A549 (cell line): ENCODE measurements around the gene TUBA3C. TPM values are rescaled to one million over a fixed set of nuclear protein-coding genes. Genes with fewer than 3 reads are reported as not detected.

Experiments used
- ATAC-seq, 2 experiments: fragments of 200-7000 bp in 1 of 2; fragments of >200 bp in 1 of 2; cut with Nextera tagmentation in 1 of 2; cut with Tn5 transposase in 1 of 2; 3 replicates each; pipeline versions ENCODE4 v1.8.0 to v1.9.1; 2018 to 2020; ENCODE audit warnings: mild to moderate bottlenecking in 1 of 2, moderate library complexity in 1 of 2
- CTCF ChIA-PET: fragments of 300-600 bp; sonication (Branson Sonifier 250); formaldehyde crosslinking; extraction: SDS; loops from one replicate; lab custom pipeline; 2021; ENCODE audit warnings: antibody characterized with exemption, inconsistent platforms; lab: Yijun Ruan, JAX
- POLR2A ChIA-PET: fragments of 350-600 bp; formaldehyde crosslinking; extraction: SDS; loops from one replicate; lab custom pipeline; 2021; ENCODE audit warnings: antibody characterized with exemption, inconsistent platforms; lab: Yijun Ruan, JAX
- DNase-seq, 2 experiments: peaks; one replicate each; pipeline versions ENCODE4 v3.0.0 to v3.0.0-alpha.2; 2011 to 2016; ENCODE audit warnings: low read depth in 1 of 2, low spot score in 1 of 2
- FAIRE-seq: peaks from 2 replicates; lab custom pipeline; 2011; peaks lifted over from hg19 to GRCh38; lab: Jason Lieb, UNC
- H3K27ac ChIP-seq, 2 experiments: fragments of >200 bp; sonication (Bioruptor Twin); formaldehyde crosslinking; 3 replicates each; pipeline ENCODE4 v1.5.1; 2016 to 2017
- H3K4me1 ChIP-seq: fragments of >200 bp; sonication (Bioruptor Twin); formaldehyde crosslinking; 3 replicates; pipeline ENCODE4 v1.6.1; 2016
- H3K4me2 ChIP-seq: fragments of >200 bp; sonication (Bioruptor Twin); formaldehyde crosslinking; 3 replicates; pipeline ENCODE4 v1.6.1; 2016
- H3K4me3 ChIP-seq: fragments of >200 bp; sonication (Bioruptor Twin); formaldehyde crosslinking; 3 replicates; pipeline ENCODE4 v1.5.1; 2016
- H3K9me3 ChIP-seq: fragments of >200 bp; sonication (Bioruptor Twin); formaldehyde crosslinking; 3 replicates; pipeline ENCODE4 v1.6.1; 2016
- CBX2 ChIP-seq: fragments of 200-600 bp; sonication (generic); IDR thresholded peaks from 2 replicates; pipeline ENCODE4 v1.6.1; 2016; ENCODE audit warnings: low read depth, mild to moderate bottlenecking, borderline replicate concordance
- CEBPB ChIP-seq, 2 experiments: fragments of >200 bp in 1 of 2; sonication (Bioruptor Twin) in 1 of 2; formaldehyde crosslinking in 1 of 2; IDR thresholded peaks; 2 replicates each; pipeline ENCODE4 v1.6.1; 2012 to 2016
- EHF ChIP-seq: fragments of 250-450 bp; sonication (Bioruptor Pico); IDR thresholded peaks from 2 replicates; pipeline ENCODE4 v1.5.0; 2020; ENCODE audit warnings: mild to moderate bottlenecking
- EHMT2 ChIP-seq: fragments of 200-600 bp; sonication (generic); IDR thresholded peaks from 2 replicates; pipeline ENCODE4 v1.6.1; 2016; ENCODE audit warnings: antibody characterized with exemption, low read depth, mild to moderate bottlenecking, moderate library complexity
- ESRRA ChIP-seq: fragments of 150-350 bp; IDR thresholded peaks from 2 replicates; pipeline ENCODE4 v1.6.1; 2014; ENCODE audit warnings: mild to moderate bottlenecking, low read length, borderline replicate concordance
- FOXS1 ChIP-seq: fragments of 250-450 bp; sonication (Bioruptor Pico); IDR thresholded peaks from 2 replicates; pipeline ENCODE4 v1.5.0; 2020; ENCODE audit warnings: mild to moderate bottlenecking, moderate library complexity
- GATA3 ChIP-seq: IDR thresholded peaks from 2 replicates; pipeline ENCODE4 v1.6.1; 2012; ENCODE audit warnings: borderline replicate concordance
- HOXA7 ChIP-seq: fragments of 250-450 bp; sonication (Bioruptor Pico); IDR thresholded peaks from 2 replicates; pipeline ENCODE4 v1.5.0; 2020; ENCODE audit warnings: mild to moderate bottlenecking, moderate library complexity
- JUNB ChIP-seq: fragments of >200 bp; sonication (Bioruptor Twin); formaldehyde crosslinking; IDR thresholded peaks from 2 replicates; pipeline ENCODE4 v1.6.1; 2016
- KDM1A ChIP-seq: fragments of 200-600 bp; sonication (generic); IDR thresholded peaks from 2 replicates; pipeline ENCODE4 v1.6.1; 2016; ENCODE audit warnings: low read depth, mild to moderate bottlenecking
- MAZ ChIP-seq: fragments of 150-350 bp; IDR thresholded peaks from 2 replicates; pipeline ENCODE4 v1.6.1; 2014; ENCODE audit warnings: antibody characterized with exemption, low read depth, low read length, borderline replicate concordance
- MYC ChIP-seq: IDR thresholded peaks from 2 replicates; pipeline ENCODE4 v1.6.1; 2012; ENCODE audit warnings: mild to moderate bottlenecking, inconsistent platforms, low read length, improper control_type of control experiment, borderline replicate concordance
- NFE2L2 ChIP-seq: fragments of 150-350 bp; conservative IDR thresholded peaks from 2 replicates; pipeline ENCODE4 v1.6.1; 2014; ENCODE audit warnings: low read length
- NPAS2 ChIP-seq: fragments of 250-450 bp; sonication (Bioruptor Pico); IDR thresholded peaks from 2 replicates; pipeline ENCODE4 v1.8.0; 2022; ENCODE audit warnings: mild to moderate bottlenecking, moderate library complexity, borderline replicate concordance
- NR3C1 ChIP-seq: fragments of >200 bp; sonication (Bioruptor Twin); formaldehyde crosslinking; IDR thresholded peaks from 3 replicates; pipeline ENCODE4 v1.6.1; 2017
- PHF8 ChIP-seq: fragments of 200-600 bp; sonication (generic); IDR thresholded peaks from 2 replicates; pipeline ENCODE4 v1.6.1; 2016; ENCODE audit warnings: low read depth, mild to moderate bottlenecking, antibody characterized with exemption, moderate library complexity, borderline replicate concordance
- POLR2A ChIP-seq: IDR thresholded peaks from 2 replicates; pipeline ENCODE4 v1.6.1; 2012; ENCODE audit warnings: mild to moderate bottlenecking, low read length
- RARB ChIP-seq: fragments of 250-450 bp; sonication (Bioruptor Pico); IDR thresholded peaks from 2 replicates; pipeline ENCODE4 v1.8.0; 2021; ENCODE audit warnings: mild to moderate bottlenecking, moderate library complexity
- SREBF2 ChIP-seq: fragments of 450-650 bp; IDR thresholded peaks from 2 replicates; pipeline ENCODE4 v1.6.1; 2014; ENCODE audit warnings: mild to moderate bottlenecking, moderate library complexity
- TFCP2L1 ChIP-seq: fragments of 250-450 bp; sonication (Bioruptor Pico); IDR thresholded peaks from 2 replicates; pipeline ENCODE4 v1.5.0; 2021; ENCODE audit warnings: mild to moderate bottlenecking
- TP53 ChIP-seq: fragments of 250-450 bp; sonication (Bioruptor Pico); IDR thresholded peaks from 2 replicates; pipeline ENCODE4 v1.5.0; 2021; ENCODE audit warnings: mild to moderate bottlenecking, moderate library complexity
- ZC3H11A ChIP-seq: fragments of 450-650 bp; IDR thresholded peaks from 2 replicates; pipeline ENCODE4 v1.6.1; 2014; ENCODE audit warnings: antibody characterized with exemption, mild to moderate bottlenecking
- ZNF302 ChIP-seq: fragments of 250-450 bp; sonication (Bioruptor Pico); IDR thresholded peaks from 2 replicates; pipeline ENCODE4 v1.9.0; 2021; ENCODE audit warnings: inconsistent platforms, mild to moderate bottlenecking, moderate library complexity
- ZSCAN20 ChIP-seq: fragments of 250-450 bp; sonication (Bioruptor Pico); IDR thresholded peaks from 2 replicates; pipeline ENCODE4 v1.8.0; 2022; ENCODE audit warnings: mild to moderate bottlenecking, moderate library complexity
- WGBS: methylation state at CpG from one replicate; pipeline ENCODE4 v1.1.6; 2017; ENCODE audit errors: missing lambda C conversion rate; 5-methylcytosine and 5-hydroxymethylcytosine counted together
- polyA plus RNA-seq, 4 experiments: library from polyadenylated mRNA; depleted of rRNA in 3 of 4; stranded (reverse); fragments of >200 nt; fragmentation: RNase III in 1 of 4; extraction: RNeasy Plus Mini Kit Qiagen cat#74134 plus additional on column Dnase treatment in 1 of 4; gene quantifications; 2 replicates in 3 of 4; 3 replicates in 1 of 4; pipeline ENCODE4 v1.2.3, GENCODE V29; 2011 to 2017
- TF ChIP-seq, protein P1 (sequence below): IDR thresholded peaks from 2 replicates; pipeline ENCODE4 v1.6.1; 2012
- TF ChIP-seq, protein P2 (sequence below): fragments of 250-450 bp; sonication (Bioruptor Pico); IDR thresholded peaks from 2 replicates; pipeline ENCODE4 v1.5.0; 2020; ENCODE audit warnings: low read depth, mild to moderate bottlenecking, moderate library complexity
- TF ChIP-seq, protein P3 (sequence below): fragments of >200 bp; sonication (Bioruptor Twin); formaldehyde crosslinking; IDR thresholded peaks from 2 replicates; pipeline ENCODE4 v1.6.1; 2016
- TF ChIP-seq, protein P4 (sequence below): IDR thresholded peaks from 2 replicates; pipeline ENCODE4 v1.6.1; 2012; ENCODE audit warnings: low read depth, borderline replicate concordance
- TF ChIP-seq, protein P5 (sequence below): fragments of 250-450 bp; sonication (Bioruptor Pico); IDR thresholded peaks from 2 replicates; pipeline ENCODE4 v1.5.0; 2021; ENCODE audit warnings: mild to moderate bottlenecking, moderate library complexity, borderline replicate concordance
- TF ChIP-seq, protein P6 (sequence below): fragments of >200 bp; sonication (Bioruptor Twin); formaldehyde crosslinking; IDR thresholded peaks from 3 replicates; pipeline ENCODE4 v1.6.1; 2016

Gene TUBA3C
- polyA plus RNA-seq, 2 of the 4 experiments (the other 2 are of a cell fraction): not detected

DNA sequence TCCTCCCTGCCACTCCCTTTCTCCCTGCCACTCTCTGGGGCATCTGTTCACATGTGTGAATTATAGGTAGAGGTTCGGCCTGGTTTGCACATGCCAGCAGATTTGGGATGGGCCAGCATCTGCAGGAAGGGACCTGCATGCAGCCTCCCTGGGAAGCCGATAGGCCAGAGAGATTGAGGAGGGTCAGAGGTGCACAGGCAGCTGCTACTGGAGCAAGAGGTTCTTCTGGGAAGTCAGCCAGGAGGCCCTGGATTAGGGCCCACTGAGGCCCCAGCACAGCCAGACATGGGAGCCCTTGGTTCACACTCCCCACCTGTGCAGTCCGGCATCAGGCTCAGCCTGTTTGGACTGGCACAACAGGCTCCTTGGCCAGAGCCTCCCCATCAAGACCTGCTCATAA is 12.1 kb downstream of the TUBA3C start:
- TF ChIP-seq ZSCAN20 (CRISPR knock-in tag) (no peak), ZC3H11A (no peak), NR3C1 (no peak), EHMT2 (no peak), SREBF2 (no peak), GATA3 (no peak), ZNF302 (CRISPR knock-in tag) (no peak)
- TF ChIP-seq, protein P1, sequence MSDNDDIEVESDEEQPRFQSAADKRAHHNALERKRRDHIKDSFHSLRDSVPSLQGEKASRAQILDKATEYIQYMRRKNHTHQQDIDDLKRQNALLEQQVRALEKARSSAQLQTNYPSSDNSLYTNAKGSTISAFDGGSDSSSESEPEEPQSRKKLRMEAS: no peak
- TF ChIP-seq, protein P2, sequence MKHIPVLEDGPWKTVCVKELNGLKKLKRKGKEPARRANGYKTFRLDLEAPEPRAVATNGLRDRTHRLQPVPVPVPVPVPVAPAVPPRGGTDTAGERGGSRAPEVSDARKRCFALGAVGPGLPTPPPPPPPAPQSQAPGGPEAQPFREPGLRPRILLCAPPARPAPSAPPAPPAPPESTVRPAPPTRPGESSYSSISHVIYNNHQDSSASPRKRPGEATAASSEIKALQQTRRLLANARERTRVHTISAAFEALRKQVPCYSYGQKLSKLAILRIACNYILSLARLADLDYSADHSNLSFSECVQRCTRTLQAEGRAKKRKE (CRISPR knock-in tag): no peak
- POLR2A ChIA-PET: no interaction called here
- no peaks in the 10 kb centered on the region for H3K9me3 ChIP-seq
- WGBS: 14% methylated on average over 2 of the region's 3 CpGs
- no peak overlapping the region for H3K4me2 ChIP-seq
- CTCF ChIA-PET: no interaction called here
- H3K27ac ChIP-seq: no peak overlapping the region
- FAIRE-seq (no peak), ATAC-seq (no peak), DNase-seq (no peak)
- H3K4me3 ChIP-seq: no peak overlapping the region
- no peaks in the 10 kb centered on the region for H3K4me1 ChIP-seq

DNA sequence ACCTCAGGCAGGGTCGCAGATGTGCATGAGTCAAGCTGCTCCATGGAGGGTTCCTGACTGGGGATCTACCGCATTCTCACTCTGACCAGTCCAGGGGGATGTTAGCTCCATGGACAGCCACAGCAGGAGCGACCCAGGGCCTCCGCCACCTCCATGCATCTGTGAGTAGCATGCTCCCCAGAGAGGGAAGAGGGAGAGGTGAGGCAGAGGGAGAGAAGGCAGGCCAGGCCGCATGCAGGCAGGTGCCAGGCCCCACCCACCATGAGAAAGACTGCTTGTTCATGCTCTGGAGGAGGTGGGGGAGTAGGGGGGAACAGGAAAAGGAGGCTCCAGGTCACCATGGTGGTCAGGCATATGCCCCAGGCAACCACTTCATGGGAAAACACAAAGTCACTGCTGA is 20.3 kb downstream of the TUBA3C start:
- POLR2A ChIA-PET: no interaction called here

DNA sequence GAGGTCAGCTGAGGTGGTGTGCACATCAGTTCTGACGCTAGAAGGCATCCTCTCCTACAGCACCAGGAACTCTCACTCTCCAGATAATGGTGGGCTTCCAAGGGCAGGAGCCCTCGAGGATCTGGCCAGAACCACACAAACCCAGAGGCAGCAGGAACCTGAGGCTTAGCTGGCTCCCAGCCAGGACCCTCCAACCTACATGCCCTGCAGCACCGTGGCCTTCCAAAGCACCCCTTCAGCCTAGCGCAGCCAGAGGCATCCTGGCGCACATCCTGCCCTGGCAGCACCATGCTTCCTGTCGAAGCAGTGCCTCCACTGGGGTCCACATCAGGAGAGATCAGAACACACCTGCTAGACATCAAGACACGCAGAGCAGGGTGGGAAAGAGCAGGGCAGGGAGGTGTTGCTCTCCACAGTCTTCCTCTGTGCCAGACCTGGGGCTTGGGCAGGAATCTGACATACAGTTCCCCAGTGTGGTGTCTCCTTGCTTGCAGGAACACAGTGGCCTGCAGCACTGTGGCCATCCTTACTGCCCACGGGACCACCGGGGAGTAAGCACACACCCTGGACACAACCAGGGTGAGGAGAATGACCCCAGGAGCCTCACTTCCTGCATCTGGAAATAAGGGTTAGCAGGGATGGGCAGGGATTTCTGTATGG is 21.7 kb downstream of the TUBA3C start:
- ChIA-PET POLR2A (no interaction called here), CTCF (no interaction called here)
- no peak for FAIRE-seq
- Histone ChIP-seq H3K27ac (no peak overlapping the region), H3K9me3 (no peaks in the 10 kb centered on the region), H3K4me1 (no peaks in the 10 kb centered on the region), H3K4me3 (no peak overlapping the region), H3K4me2 (no peak overlapping the region)
- no peak for DNase-seq
- 10% methylated on average over 4 of the region's 9 CpGs for WGBS
- ATAC-seq: no peak
- no peak for TF ChIP-seq ZNF302 (CRISPR knock-in tag)
- no peak for TF ChIP-seq JUNB
- TF ChIP-seq EHMT2: no peak
- TF ChIP-seq ESRRA: no peak
- TF ChIP-seq MAZ: no peak
- TF ChIP-seq, protein P1: no peak
- TF ChIP-seq POLR2A: no peak
- TF ChIP-seq RARB (CRISPR knock-in tag): no peak
- no peak for TF ChIP-seq EHF (CRISPR knock-in tag)
- no peak for TF ChIP-seq FOXS1 (CRISPR knock-in tag)
- TF ChIP-seq ZSCAN20 (CRISPR knock-in tag): no peak
- TF ChIP-seq, protein P3, sequence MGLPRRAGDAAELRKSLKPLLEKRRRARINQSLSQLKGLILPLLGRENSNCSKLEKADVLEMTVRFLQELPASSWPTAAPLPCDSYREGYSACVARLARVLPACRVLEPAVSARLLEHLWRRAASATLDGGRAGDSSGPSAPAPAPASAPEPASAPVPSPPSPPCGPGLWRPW: no peak
- no peak for TF ChIP-seq PHF8
- TF ChIP-seq, protein P4, sequence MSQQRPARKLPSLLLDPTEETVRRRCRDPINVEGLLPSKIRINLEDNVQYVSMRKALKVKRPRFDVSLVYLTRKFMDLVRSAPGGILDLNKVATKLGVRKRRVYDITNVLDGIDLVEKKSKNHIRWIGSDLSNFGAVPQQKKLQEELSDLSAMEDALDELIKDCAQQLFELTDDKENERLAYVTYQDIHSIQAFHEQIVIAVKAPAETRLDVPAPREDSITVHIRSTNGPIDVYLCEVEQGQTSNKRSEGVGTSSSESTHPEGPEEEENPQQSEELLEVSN: no peak
- TF ChIP-seq HOXA7 (CRISPR knock-in tag): no peak

More for the DNA sequence above, 20.3 kb downstream of the TUBA3C start:
- ATAC-seq (no peak), FAIRE-seq (no peak), DNase-seq (no peak)
- no peaks in the 10 kb centered on the region for H3K4me1 ChIP-seq
- WGBS: 20% methylated on average over 1 of the region's 5 CpGs
- CTCF ChIA-PET: no interaction called here
- H3K9me3 ChIP-seq: no peaks in the 10 kb centered on the region
- no peak overlapping the region for H3K4me2 ChIP-seq
- H3K4me3 ChIP-seq: no peak overlapping the region
- no peak overlapping the region for H3K27ac ChIP-seq
- TF ChIP-seq, protein P2 (CRISPR knock-in tag): no peak
- no peak for TF ChIP-seq EHMT2
- no peak for TF ChIP-seq TP53 (CRISPR knock-in tag)
- TF ChIP-seq EHF (CRISPR knock-in tag): no peak
- no peak for TF ChIP-seq SREBF2
- TF ChIP-seq, protein P5, sequence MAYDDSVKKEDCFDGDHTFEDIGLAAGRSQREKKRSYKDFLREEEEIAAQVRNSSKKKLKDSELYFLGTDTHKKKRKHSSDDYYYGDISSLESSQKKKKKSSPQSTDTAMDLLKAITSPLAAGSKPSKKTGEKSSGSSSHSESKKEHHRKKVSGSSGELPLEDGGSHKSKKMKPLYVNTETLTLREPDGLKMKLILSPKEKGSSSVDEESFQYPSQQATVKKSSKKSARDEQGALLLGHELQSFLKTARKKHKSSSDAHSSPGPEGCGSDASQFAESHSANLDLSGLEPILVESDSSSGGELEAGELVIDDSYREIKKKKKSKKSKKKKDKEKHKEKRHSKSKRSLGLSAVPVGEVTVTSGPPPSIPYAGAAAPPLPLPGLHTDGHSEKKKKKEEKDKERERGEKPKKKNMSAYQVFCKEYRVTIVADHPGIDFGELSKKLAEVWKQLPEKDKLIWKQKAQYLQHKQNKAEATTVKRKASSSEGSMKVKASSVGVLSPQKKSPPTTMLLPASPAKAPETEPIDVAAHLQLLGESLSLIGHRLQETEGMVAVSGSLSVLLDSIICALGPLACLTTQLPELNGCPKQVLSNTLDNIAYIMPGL (CRISPR knock-in tag): no peak
- TF ChIP-seq MYC: no peak
- no peak for TF ChIP-seq CEBPB (IDR thresholded peaks at IDR 0.05)
- TF ChIP-seq, protein P6, sequence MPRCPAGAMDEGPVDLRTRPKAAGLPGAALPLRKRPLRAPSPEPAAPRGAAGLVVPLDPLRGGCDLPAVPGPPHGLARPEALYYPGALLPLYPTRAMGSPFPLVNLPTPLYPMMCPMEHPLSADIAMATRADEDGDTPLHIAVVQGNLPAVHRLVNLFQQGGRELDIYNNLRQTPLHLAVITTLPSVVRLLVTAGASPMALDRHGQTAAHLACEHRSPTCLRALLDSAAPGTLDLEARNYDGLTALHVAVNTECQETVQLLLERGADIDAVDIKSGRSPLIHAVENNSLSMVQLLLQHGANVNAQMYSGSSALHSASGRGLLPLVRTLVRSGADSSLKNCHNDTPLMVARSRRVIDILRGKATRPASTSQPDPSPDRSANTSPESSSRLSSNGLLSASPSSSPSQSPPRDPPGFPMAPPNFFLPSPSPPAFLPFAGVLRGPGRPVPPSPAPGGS: no peak
- no peak for TF ChIP-seq CBX2
- TF ChIP-seq NPAS2: no peak
- TF ChIP-seq KDM1A: no peak
- TF ChIP-seq ZSCAN20 (CRISPR knock-in tag): no peak
- TF ChIP-seq NFE2L2: no peak
- TF ChIP-seq POLR2A: no peak
- no peak for TF ChIP-seq TFCP2L1 (CRISPR knock-in tag)
